Measurements from ENCODE around the gene OTOP2. TPM values are rescaled to one million over a fixed set of nuclear protein-coding genes. Genes with fewer than 3 reads are reported as not detected.

OTOP2 gene
- total RNA-seq, 1 experiment from 2014 or later, result 0.11 TPM

DNA sequence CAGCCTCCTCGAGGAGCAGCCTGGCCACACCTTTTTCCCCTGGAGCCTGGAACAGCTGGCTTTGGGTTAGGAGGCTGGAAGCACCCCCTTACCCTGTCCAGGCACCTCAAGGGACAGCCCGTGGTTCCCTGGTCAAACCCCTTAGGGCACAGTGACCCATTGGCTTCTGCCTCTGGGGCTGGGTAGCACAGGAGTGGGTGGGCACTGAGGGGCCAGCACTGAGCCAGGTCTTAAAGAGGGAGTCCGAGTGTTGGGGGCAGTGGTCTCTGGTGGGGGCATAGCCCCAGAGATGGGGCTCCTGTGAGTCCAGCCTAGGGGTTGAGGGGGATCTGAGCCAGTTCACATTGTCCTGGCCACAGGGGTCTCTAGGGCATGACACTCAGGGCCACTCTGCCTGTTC is 27.0 kb downstream of the OTOP2 start:
- no peaks in the 10 kb centered on the region for H3K4me1 ChIP-seq (ENCODE audit: insufficient read depth, low read length)
- H4K20me1 ChIP-seq (ENCODE audit: control insufficient read depth, insufficient read depth, insufficient read length), result no peaks in the 10 kb centered on the region
- no peak overlapping the region for H2AFZ ChIP-seq (ENCODE audit: low read length)
- H2AK5ac ChIP-seq (ENCODE audit: insufficient read length, low read length), result no peak overlapping the region
- no peak overlapping the region for H2BK5ac ChIP-seq (ENCODE audit: insufficient read length, low read length)
- no peaks in the 10 kb centered on the region for H3K79me2 ChIP-seq (ENCODE audit: insufficient read depth, low read length)
- H3K56ac ChIP-seq (ENCODE audit: insufficient read length, low read depth, low read length), result no peak overlapping the region
- H2BK20ac ChIP-seq (ENCODE audit: low read depth, low read length, poor library complexity, severe bottlenecking), result no peak overlapping the region
- no peak overlapping the region for H3K4ac ChIP-seq (ENCODE audit: low read depth, low read length)
- H3K79me1 ChIP-seq (ENCODE audit: insufficient read depth, low read depth, low read length, poor library complexity, severe bottlenecking), result no peaks in the 10 kb centered on the region
- no peaks in the 10 kb centered on the region for H3K27me3 ChIP-seq (ENCODE audit: insufficient read depth, low read length)
- H3K9ac ChIP-seq (ENCODE audit: extremely low read depth, insufficient read length, low read length), result no peak overlapping the region
- H2BK15ac ChIP-seq (ENCODE audit: low read depth, low read length), result no peak overlapping the region
- H3K4me3 Mint-ChIP-seq, result no peak overlapping the region
- H3K4me1 Mint-ChIP-seq, result peaks cover 11 to 19% of the 10 kb centered on the region in 2 experiments
- H2BK120ac ChIP-seq (ENCODE audit: low read depth, low read length, poor library complexity, severe bottlenecking), result no peak overlapping the region
- WGBS (ENCODE audit: extremely low coverage, insufficient read length, low lambda C conversion rate), result no CpG with 5 or more reads among the region's 3 CpGs
- H4K91ac ChIP-seq (ENCODE audit: insufficient read length, low read depth, low read length), result no peak overlapping the region
- no peak overlapping the region for H4K5ac ChIP-seq (ENCODE audit: insufficient read length, low read depth, low read length)
- DNase-seq, result no peak
- H3K36me3 Mint-ChIP-seq (ENCODE audit: insufficient read depth in 1 of 3, low read depth in 3 of 3), result no peaks in the 10 kb centered on the region
- no peak overlapping the region for H3K18ac ChIP-seq (ENCODE audit: insufficient read length, low read depth, low read length)
- no peak overlapping the region for H3T11ph ChIP-seq (ENCODE audit: low read length)
- H3K9me3 ChIP-seq (ENCODE audit: control insufficient read depth, low read depth, low read length), result no peaks in the 10 kb centered on the region
- H3K23me2 ChIP-seq (ENCODE audit: insufficient read length, low read depth, low read length, poor library complexity, severe bottlenecking), result peaks cover 2% of the 10 kb centered on the region
- H3K9me3 Mint-ChIP-seq, result no peaks in the 10 kb centered on the region
- no peak overlapping the region for H3K27ac ChIP-seq (ENCODE audit: insufficient read length, low read depth, low read length)
- H4K8ac ChIP-seq (replicated peaks; ENCODE audit: insufficient read length, low read depth, low read length), result no peak overlapping the region
- no peak overlapping the region for H2BK12ac ChIP-seq (ENCODE audit: insufficient read length, low read depth, low read length)
- TF ChIP-seq, protein P1, sequence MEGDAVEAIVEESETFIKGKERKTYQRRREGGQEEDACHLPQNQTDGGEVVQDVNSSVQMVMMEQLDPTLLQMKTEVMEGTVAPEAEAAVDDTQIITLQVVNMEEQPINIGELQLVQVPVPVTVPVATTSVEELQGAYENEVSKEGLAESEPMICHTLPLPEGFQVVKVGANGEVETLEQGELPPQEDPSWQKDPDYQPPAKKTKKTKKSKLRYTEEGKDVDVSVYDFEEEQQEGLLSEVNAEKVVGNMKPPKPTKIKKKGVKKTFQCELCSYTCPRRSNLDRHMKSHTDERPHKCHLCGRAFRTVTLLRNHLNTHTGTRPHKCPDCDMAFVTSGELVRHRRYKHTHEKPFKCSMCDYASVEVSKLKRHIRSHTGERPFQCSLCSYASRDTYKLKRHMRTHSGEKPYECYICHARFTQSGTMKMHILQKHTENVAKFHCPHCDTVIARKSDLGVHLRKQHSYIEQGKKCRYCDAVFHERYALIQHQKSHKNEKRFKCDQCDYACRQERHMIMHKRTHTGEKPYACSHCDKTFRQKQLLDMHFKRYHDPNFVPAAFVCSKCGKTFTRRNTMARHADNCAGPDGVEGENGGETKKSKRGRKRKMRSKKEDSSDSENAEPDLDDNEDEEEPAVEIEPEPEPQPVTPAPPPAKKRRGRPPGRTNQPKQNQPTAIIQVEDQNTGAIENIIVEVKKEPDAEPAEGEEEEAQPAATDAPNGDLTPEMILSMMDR (conservative IDR thresholded peaks at IDR 0.05), result no peak
- H3K14ac ChIP-seq (ENCODE audit: insufficient read depth, low read length), result no peak overlapping the region; the same call in 1 of the 2 replicates
- no peak overlapping the region for H3K27ac Mint-ChIP-seq
- peaks cover 25% of the 10 kb centered on the region for H3K27me3 Mint-ChIP-seq (ENCODE audit: low read depth)
- no peak overlapping the region for H3K23ac ChIP-seq (ENCODE audit: insufficient read length, low read depth, low read length)
- no peak overlapping the region for H3K4me2 ChIP-seq (ENCODE audit: insufficient read depth, insufficient read length, low read length)

Measured in H9 (cell line).